Middle frontal gyrus (tissue), 1 donor: ENCODE measurements around the gene ATAD3A.
"Not testable (repeated sequence)": the region's sequence is repeated elsewhere in the genome, so short reads cannot be mapped to it uniquely, and the experiment has no call there.

ENCODE experiments used
- DNase-seq: peaks from one replicate; pipeline ENCODE4 v3.0.0-alpha.2; 2015; ENCODE audit warnings: low spot score; ENCODE audit errors: extremely low spot score

Gene ATAD3A

GRCh38 chr1:1523226-1523625 lies 11.3 kb downstream of the ATAD3A start:
- not testable (repeated sequence) for DNase-seq

DNA sequence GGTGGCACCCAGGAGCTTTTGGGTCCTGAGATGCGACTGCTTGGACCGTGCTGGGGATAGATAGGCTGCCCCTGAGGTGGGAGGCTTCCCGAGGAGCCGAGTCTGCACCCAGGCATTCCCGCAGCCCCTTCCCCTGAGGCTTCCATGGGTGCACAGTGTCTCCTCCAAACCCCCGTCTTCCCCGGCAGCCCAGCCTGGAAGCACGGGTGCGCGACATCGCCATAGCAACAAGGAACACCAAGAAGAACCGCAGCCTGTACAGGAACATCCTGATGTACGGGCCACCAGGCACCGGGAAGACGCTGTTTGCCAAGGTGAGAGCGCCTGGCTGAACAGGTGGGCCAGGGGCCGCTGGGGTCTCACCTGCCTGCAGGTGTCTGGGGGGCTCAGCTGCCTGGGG lies 11.7 kb downstream of the ATAD3A start:
- not testable (repeated sequence) for DNase-seq

DNA sequence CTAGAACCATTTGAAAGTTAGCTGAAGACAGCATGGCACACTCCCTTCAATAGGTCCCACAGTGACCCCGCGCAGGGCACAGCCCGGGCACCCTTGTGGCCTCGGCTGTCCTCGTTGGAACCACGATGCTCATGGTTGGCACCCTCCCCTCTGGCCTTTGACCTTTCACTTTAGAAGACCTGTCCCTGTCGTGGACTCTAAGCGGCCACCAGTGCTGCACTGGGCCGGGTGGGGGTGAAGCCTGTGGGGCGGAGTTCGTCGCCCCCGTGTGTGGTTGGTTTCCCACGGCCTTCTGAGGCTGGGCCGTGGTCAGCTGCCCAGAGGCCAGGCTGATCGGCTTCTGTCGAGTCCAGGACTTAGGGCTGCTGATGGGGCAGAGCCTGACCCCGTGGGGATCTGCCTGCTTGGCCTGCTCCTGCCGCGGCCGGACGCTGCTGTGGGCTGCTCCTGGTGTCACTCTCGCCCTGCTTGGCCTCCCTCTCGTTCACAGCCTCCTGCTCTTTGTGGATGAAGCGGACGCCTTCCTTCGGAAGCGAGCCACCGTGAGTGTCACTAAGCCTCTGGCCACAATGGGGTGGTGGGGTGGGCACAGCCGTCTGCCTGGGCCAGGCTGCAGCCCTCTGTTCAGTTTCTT lies 12.9 kb downstream of the ATAD3A start:
- not testable (repeated sequence) for DNase-seq

DNA sequence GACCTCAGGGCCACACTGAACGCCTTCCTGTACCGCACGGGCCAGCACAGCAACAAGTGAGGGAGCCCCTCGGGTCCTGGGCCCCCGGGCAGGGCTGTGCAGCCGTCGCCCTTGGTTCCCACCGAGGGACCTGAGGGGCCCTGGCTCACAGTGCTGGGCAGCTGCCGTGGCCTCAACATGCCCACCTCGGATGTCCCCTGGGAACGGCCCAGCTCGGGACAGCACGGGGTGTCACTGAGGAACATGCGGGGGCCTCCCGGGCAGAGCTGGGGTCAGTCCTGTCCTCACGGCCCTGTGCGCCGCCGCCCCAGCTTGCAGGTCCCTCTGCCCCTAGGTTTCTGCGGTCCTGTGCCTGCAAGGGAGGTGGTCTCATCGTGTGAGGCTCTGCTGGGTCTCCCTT lies 14.5 kb downstream of the ATAD3A start:
- not testable (repeated sequence) for DNase-seq

GRCh38 chr1:1527092-1527816 lies 15.3 kb downstream of the ATAD3A start:
- DNase-seq, result no peak

DNA sequence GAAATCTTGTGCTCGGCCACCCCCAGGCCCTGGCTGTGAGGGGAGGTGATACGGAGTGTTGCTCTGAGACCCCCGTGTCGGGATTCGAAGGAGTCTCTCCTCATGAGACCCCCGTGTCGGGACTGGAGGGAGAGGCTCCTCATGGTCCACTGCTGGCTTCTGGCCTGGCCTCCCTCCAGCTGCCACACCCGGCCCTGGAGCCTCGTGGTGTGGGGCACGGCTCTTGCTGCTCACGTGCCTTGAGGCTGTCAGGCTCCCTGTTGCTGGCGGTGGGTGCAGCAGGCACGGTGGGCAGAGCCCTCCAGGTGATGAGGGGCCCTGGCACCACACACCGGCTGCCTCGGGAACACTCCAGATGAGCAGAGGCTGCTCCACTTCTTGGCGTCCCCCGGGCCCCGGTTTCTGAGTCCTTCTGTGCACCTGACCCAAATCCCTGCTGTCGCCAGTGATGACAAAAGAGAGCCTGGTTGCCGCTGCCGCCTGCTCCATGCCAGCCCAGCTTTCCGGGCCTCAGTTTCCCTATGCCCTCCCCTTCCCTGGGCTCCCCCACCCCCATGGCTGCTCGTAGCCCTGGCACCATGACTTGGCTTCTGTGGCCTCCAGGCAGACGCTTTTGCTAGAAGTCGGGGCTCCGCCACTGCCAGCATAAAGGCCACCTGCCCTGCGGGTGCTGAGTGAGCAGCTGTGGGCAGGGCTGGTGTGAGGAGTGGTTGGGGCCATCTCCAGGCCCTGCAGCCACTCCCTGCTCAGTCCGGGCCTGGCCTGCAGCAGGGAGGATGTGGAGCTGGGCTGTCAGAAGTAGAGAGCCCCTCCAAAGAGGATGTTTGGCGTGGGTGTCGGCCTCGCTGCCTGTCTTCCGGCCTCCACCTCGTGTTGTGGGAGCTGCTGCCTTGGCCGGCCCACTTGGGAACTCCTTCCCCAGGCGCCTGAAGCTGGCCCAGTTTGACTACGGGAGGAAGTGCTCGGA lies 16.6 kb downstream of the ATAD3A start:
- DNase-seq, result no peak

DNA sequence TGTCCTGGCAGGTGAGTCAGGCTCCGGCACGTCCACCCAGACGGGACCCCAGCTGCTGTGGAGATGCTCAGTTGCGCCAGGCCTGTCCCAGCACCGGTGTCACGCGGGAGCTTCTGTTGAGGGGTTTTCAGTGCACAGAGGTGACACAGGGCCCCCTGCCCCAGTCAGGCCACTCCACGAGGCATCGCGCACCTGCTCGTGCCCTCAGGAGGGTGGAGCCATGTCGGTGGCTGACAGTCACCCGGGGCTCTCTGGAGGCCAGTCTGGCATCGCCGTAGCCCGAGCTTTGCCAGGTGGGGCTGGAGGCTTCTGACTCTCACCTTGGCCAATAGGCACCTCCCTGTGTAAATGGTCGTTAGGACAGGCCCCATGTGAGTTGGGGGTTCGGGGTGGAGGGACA lies 17.4 kb downstream of the ATAD3A start:
- no peak for DNase-seq

DNA sequence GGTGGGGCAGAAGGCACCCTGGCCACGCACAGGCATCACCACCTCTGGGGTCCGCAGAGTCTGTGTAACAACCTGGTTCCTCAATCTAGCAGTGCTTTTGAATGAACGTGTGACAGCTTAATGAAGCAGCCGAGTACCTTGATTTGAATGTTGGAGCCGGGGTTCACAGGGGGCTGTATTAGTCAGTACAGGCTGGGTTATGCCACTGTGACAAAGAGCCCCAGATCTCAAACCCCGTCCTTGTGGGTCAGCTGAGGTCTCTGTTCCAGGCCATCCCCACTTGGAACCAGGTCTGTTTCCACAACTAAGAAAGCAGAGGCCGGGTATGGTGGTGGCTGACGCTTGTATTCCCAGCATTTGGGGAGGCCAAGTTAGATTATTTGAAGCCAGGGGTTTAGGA lies 18.0 kb downstream of the ATAD3A start:
- no peak for DNase-seq

GRCh38 chr1:1531947-1532346 lies 20.0 kb downstream of the ATAD3A start:
- DNase-seq, result no peak

GRCh38 chr1:1533176-1533893 lies 21.4 kb downstream of the ATAD3A start:
- not testable (repeated sequence) for DNase-seq

DNA sequence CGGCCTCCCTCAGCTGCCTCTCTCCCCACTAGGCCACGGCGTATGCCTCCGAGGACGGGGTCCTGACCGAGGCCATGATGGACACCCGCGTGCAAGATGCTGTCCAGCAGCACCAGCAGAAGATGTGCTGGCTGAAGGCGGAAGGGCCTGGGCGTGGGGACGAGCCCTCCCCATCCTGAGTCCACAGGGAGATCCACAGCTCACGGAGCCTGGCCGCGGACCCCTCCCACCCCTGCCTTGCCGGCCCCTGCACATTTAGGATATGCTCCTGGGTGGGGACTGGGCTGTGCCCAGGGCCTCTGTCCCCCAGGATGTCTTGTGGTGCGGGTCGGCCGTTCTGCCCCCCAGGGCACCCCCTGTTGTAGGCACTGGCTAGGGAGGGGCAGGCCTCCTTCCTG lies 21.9 kb downstream of the ATAD3A start:
- not testable (repeated sequence) for DNase-seq

DNA sequence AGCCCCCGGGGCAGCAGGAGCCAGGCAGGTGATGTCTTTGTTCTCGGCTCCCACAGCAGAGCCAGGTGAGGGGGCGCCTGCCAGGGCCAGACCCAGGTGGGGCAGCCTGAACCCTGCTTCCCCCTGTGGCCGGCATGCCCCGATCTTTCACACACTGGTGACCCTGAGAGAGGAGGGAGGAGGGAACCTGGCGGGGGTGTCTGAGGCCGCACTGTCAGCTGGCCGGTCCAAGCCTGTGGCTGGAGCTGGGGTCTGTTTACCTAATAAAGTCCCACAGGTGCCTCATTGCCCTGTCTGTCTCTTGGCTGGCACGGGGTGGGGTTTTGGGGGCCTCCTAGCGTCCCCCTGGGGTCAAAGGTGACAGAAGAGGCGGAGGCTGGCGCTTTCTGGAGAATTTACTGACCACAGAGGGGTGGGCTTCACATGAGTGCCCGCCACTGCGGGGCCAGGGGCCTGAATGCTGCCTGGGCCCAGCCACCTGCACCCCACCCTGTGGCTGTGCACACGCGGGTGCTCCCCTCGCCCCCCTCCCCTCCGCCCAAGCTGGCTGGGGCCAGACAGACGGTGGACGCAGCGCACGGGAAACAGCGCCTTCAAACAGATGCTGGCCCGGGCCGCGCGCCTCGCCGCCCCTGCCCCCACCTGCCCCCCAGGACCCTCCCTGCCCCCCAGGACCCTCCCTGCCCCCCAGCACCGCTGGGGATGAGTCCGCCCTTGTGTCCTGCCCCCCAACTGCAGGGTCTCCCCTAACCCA lies 22.6 kb downstream of the ATAD3A start:
- DNase-seq, result no peak

GRCh38 chr1:1535201-1536018 lies 23.4 kb downstream of the ATAD3A start:
- no peak for DNase-seq

DNA sequence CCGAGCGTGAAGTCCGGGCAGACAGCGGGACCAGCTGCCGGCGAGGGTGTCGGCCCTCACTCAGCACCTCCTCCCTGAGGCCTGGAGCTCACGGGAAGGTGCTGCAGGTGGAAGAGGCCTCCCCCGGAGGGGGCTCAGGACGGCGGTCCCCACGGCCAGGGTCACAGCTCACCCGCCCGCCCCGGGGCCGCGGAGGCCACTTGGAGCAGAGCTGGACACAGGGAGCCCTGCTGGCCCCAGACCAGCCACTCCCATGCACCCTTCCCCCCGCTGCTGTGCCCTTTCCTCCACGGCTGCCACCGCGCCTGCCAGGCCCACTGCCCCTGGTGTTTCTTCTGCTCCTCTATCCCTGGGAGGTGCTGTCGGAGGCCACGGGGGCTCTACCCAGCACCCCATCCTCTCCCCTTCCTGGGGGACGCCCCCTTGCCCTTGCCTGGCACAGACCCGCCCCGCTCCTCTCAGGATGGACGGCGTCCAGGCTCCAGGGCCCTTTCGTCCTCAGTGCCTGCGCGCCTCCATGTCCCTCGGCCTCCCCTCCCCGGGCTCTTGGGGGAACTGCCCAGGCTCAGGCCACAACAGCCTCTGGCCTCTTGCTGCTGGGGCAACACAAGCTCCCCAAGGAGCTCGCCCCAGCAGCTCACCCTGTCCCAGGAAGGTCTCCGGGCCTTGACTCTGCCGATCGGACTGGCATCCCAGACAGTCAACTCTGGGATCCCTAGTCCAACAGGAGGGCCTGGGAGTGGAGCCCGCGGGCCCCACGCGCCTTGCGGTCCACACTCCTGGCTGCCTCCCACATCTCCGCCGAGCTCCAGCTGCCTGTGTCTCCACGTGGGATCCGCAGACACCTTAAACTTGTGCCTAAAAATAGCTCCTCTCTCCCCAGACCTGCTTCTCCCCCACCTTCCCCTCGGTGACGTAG lies 24.3 kb downstream of the ATAD3A start:
- no peak for DNase-seq

DNA sequence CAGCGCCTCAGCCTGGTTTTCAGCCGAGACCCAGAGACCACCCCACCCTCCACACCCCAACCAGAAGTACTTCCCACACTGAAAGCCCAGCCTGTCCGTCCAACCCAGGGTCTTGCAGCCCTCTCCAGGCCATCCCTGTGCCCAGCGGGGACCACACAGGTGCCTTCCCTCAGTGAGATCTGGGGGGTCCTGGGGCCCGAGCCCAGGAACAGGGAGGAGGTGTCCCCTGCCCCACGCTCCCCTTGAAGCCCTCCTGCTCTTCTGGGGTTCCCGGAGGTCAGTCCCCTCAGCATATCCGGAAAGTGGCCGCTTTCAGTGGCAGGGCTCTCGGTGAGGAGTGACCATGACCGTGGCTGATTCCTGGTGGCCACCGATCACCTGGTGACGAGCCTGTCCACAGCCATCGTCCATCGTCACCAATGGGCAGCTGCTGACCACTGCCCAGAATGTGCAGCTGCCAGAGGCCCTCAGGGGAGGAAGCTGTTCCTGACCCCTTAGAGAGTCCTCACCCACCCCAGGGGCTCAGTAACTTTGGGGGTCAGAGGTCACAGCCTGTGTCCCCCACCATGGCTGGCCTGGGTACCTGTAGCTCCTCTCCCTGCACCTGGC lies 25.1 kb downstream of the ATAD3A start:
- DNase-seq, result no peak

DNA sequence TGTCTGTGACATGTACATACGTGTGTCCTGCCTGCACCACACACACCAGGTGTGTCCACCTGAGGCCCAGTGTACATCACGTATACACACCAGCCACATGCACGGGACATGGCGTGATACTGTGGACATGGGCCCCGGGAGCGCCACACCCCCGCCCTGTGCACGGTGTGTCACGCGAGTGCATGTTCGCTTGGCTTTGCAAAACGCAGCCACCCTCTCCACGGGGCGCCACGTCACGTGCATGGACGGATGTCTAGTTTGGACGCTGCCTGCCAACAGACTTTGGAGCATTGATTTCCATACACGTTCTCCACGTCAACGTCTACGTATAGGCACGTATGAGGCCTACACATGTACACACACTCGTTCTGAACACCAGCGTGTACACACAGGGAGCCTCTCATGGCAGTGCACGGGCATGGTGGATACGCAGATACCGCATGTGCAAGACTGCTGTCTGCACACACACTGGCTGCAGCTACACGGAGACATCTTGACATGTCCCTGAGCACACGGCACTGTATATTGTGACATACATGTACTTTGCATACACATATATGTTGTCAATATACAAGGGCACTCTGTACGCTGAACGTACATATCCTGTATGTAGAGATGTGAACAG lies 25.8 kb downstream of the ATAD3A start:
- DNase-seq, result no peak

GRCh38 chr1:1538334-1538733 lies 26.4 kb downstream of the ATAD3A start:
- DNase-seq, result no peak

GRCh38 chr1:1538989-1539309 lies 27.0 kb downstream of the ATAD3A start:
- no peak for DNase-seq
